HepG2 (cell line): ENCODE data around the gene MAIP1. TPM values are rescaled to one million over a fixed set of nuclear protein-coding genes. Genes with fewer than 3 reads are reported as not detected.
A peak's percentile ranks its signal among the peaks of the same experiment; 100 is the strongest.

ENCODE experiments used
- CBFB ChIP-seq: sonication (generic); formaldehyde crosslinking; IDR thresholded peaks from 2 replicates; pipeline ENCODE4 v1.4.0; 2020; ENCODE audit warnings: missing genetic modification reagents
- CCAR2 ChIP-seq: fragments of 200-400 bp; formaldehyde crosslinking; optimal IDR thresholded peaks from 2 replicates; pipeline ENCODE3; 2018; ENCODE audit warnings: low read depth, mild to moderate bottlenecking, low read length, moderate library complexity
- FIP1L1 ChIP-seq: fragments of 200-400 bp; formaldehyde crosslinking; IDR thresholded peaks from 2 replicates; pipeline ENCODE4 v1.6.1; 2018; ENCODE audit warnings: low read depth, mild to moderate bottlenecking, low read length, moderate library complexity, borderline replicate concordance; ENCODE audit not compliant: insufficient read depth
- JUNB ChIP-seq: sonication (generic); formaldehyde crosslinking; IDR thresholded peaks from 2 replicates; pipeline ENCODE4 v1.8.0; 2022; ENCODE audit warnings: missing genetic modification reagents, mild to moderate bottlenecking, borderline replicate concordance
- PHB2 ChIP-seq: fragments of 450-650 bp; IDR thresholded peaks from 2 replicates; pipeline ENCODE4 v1.6.1; 2018; ENCODE audit not compliant: partially characterized antibody
- PHF20 ChIP-seq: sonication (generic); formaldehyde crosslinking; IDR thresholded peaks from 2 replicates; pipeline ENCODE4 v1.5.0; 2020; ENCODE audit warnings: mild to moderate bottlenecking, missing genetic modification reagents
- PRMT3 ChIP-seq: sonication (generic); formaldehyde crosslinking; IDR thresholded peaks from 2 replicates; pipeline ENCODE4 v1.8.1; 2022; ENCODE audit warnings: low read depth, mild to moderate bottlenecking, moderate library complexity, missing genetic modification reagents, borderline replicate concordance
- RERE ChIP-seq: IDR thresholded peaks from 2 replicates; pipeline ENCODE4 v1.6.1; 2016; ENCODE audit warnings: low read depth, missing genetic modification reagents, missing compliant biosample characterization
- REST ChIP-seq, 2 experiments: IDR thresholded peaks; 2 replicates each; pipeline ENCODE4 v1.6.1; 2011 to 2012; ENCODE audit warnings: low read length in 2 of 2, borderline replicate concordance in 1 of 2, low read depth in 1 of 2, mild to moderate bottlenecking in 1 of 2, moderate library complexity in 1 of 2
- STAG1 ChIP-seq: sonication (generic); formaldehyde crosslinking; IDR thresholded peaks from 2 replicates; pipeline ENCODE4 v1.4.0; 2020; ENCODE audit warnings: missing genetic modification reagents
- ZBTB8A ChIP-seq: sonication (generic); formaldehyde crosslinking; IDR thresholded peaks from 2 replicates; pipeline ENCODE4 v1.4.0; 2020; ENCODE audit warnings: mild to moderate bottlenecking, low read depth, missing genetic modification reagents, borderline replicate concordance
- ZNF18 ChIP-seq: sonication (generic); formaldehyde crosslinking; IDR thresholded peaks from 2 replicates; pipeline ENCODE4 v1.8.0; 2022; ENCODE audit warnings: mild to moderate bottlenecking, missing genetic modification reagents; ENCODE audit not compliant: insufficient replicate concordance
- ZNF629 ChIP-seq: sonication (generic); formaldehyde crosslinking; conservative IDR thresholded peaks from 2 replicates; pipeline ENCODE4 v1.5.0; 2020; ENCODE audit warnings: missing genetic modification reagents
- ZNF770 ChIP-seq: sonication (generic); formaldehyde crosslinking; IDR thresholded peaks from 2 replicates; pipeline ENCODE4 v1.5.0; 2020; ENCODE audit warnings: mild to moderate bottlenecking, missing genetic modification reagents
- polyA plus RNA-seq, 8 experiments: library from polyadenylated mRNA; depleted of rRNA in 3 of 8; stranded (reverse) in 7 of 8; unstranded in 1 of 8; fragments of >200 nt; fragmentation: Illumina TruSeq in 4 of 8; extraction: Trizol in 4 of 8; gene quantifications; 2 replicates each; pipeline versions ENCODE4 v1.2.1 to v1.2.3, GENCODE V29; 2011 to 2016; ENCODE audit warnings: low read depth in 4 of 8, missing spikeins in 1 of 8, mixed read lengths in 1 of 8; ENCODE audit not compliant: insufficient read depth in 1 of 8
- total RNA-seq, 5 experiments: library from RNA; depleted of rRNA; stranded (reverse); fragments of >200 nt; fragmentation: Illumina TruSeq; extraction: Trizol; gene quantifications; 2 replicates each; pipeline ENCODE4 v1.2.3, GENCODE V29; 2016; ENCODE audit warnings: low read depth in 1 of 5

The MAIP1 gene
- total and polyA plus RNA-seq, 2 of the 13 experiments (the other 11 are each of a cell fraction or from before 2014, with no cell fraction given), result 22.3 to 72.9 TPM

- TF ChIP-seq CBFB (peak; percentile 77), CCAR2 (peak; percentile 15), ZNF629 (CRISPR knock-in tag) (no peak; the same call in 1 of the 2 replicates), JUNB (CRISPR knock-in tag) (0 out of 2 replicates have a peak, but pooled peaks have one; percentile 8), ZBTB8A (CRISPR knock-in tag) (no peak), STAG1 (CRISPR knock-in tag) (no peak), ZNF18 (CRISPR knock-in tag) (peak; percentile 84), PHB2 (no peak), PRMT3 (CRISPR knock-in tag) (0 out of 2 replicates have a peak, but pooled peaks have one; percentile 77), ZNF770 (peak; percentile 92), PHF20 (CRISPR knock-in tag) (peak; percentile 97), FIP1L1 (peak; percentile 91; the same call in 1 of the 2 replicates), RERE (peak; percentile 72; the same call in 1 of the 2 replicates), REST (IDR thresholded peaks at IDR 0.05; ENCODE audit: borderline replicate concordance in 1 of 2, low read depth in 1 of 2, low read length in 2 of 2) (peak in 1 of 2 experiments; percentile 34; a peak in 1 of 4 replicates)
Observed at GRCh38 chr2:199955339-199956061, at the start of gene MAIP1, which contains the start of gene TYW5 (continued).
